C4-2B (cell line): ENCODE results near the gene ADAMTS6.

Experiments used
- ZFX ChIP-seq: fragments of 450-650 bp; IDR thresholded peaks from 2 replicates; pipeline ENCODE4 v1.6.1; 2017
- TF ChIP-seq, protein P1 (sequence below): fragments of 450-650 bp; conservative IDR thresholded peaks from 2 replicates; pipeline ENCODE4 v1.5.1; 2017; ENCODE audit warnings: mild to moderate bottlenecking

DNA sequence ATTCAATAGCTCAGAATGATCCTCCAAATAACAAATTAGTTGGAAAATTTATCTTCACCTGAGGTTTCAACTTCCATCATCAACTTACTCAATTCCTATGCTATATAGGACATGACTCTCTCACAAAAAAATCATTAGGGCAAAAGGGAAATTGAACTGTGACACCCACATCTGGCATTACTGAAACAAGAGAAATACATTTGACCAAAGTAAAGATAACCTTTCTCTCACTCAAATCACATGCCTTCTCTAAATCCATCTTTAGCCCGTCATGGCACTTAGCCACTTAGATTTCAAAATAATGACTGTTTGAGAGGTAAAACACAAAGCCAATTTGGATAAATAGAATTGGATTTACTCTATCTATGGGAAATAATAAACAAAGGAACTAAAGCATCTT lies 126.4 kb downstream of the ADAMTS6 start:
- TF ChIP-seq, protein P1, sequence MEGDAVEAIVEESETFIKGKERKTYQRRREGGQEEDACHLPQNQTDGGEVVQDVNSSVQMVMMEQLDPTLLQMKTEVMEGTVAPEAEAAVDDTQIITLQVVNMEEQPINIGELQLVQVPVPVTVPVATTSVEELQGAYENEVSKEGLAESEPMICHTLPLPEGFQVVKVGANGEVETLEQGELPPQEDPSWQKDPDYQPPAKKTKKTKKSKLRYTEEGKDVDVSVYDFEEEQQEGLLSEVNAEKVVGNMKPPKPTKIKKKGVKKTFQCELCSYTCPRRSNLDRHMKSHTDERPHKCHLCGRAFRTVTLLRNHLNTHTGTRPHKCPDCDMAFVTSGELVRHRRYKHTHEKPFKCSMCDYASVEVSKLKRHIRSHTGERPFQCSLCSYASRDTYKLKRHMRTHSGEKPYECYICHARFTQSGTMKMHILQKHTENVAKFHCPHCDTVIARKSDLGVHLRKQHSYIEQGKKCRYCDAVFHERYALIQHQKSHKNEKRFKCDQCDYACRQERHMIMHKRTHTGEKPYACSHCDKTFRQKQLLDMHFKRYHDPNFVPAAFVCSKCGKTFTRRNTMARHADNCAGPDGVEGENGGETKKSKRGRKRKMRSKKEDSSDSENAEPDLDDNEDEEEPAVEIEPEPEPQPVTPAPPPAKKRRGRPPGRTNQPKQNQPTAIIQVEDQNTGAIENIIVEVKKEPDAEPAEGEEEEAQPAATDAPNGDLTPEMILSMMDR, result no peak
- TF ChIP-seq ZFX, result no peak
